ENCODE data around the gene NKPD1.

Gene NKPD1

DNA sequence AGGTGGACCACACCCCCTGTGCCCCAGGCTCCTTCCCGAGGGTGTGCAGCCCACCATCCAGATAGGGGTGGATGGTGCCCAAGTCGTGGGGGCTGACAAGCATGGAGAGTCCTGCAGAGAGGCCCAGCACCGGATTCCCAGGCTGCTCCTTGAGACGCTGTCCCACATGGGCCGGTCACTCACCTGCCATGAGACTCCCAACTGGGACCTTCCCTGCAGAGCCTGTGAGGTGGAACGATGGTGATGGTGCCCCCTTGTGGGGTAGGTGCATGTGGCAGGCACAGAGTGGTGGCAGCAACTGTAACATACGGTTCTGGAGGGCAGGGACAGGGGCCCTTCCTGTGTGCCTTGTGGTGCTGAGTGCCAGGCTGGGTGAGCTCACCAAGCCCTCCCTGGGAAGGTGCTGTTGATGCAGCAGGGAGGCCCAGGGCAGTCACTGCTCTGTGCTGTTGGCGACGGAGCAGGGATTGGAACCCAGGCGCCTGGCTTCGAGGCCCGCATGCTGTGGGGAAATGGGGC lies 34.7 kb downstream of the NKPD1 start:
- Histone ChIP-seq H3K4me3 (ENCODE audit: low read length) (no peak overlapping the region), H3K4me2 (ENCODE audit: low read depth, low read length) (no peak overlapping the region), H3F3A (ENCODE audit: insufficient read depth, low read length) (no peaks in the 10 kb centered on the region), H2AFZ (ENCODE audit: low read length) (no peak overlapping the region), H3K9me2 (replicated peaks; ENCODE audit: insufficient read depth, low read length) (no peaks in the 10 kb centered on the region), H3K4me1 (ENCODE audit: low read length) (peaks cover 14% of the 10 kb centered on the region), H3K27me3 (replicated peaks; ENCODE audit: insufficient read depth, low read length) (no peaks in the 10 kb centered on the region), H3K9ac (ENCODE audit: low read length) (no peak overlapping the region), H3K9me3 (replicated peaks; ENCODE audit: insufficient read depth, low read length) (no peaks in the 10 kb centered on the region), H3K27ac (ENCODE audit: low read length) (no peak overlapping the region), H3K79me2 (ENCODE audit: low read length) (peaks cover 96% of the 10 kb centered on the region), H3K36me3 (replicated peaks; ENCODE audit: insufficient read depth, low read length) (no peaks in the 10 kb centered on the region), H4K20me1 (ENCODE audit: insufficient read depth, low read length) (no peaks in the 10 kb centered on the region)
- peak; percentile 52 for DNase-seq
- TF ChIP-seq EZH2 (optimal IDR thresholded peaks at IDR 0.05; ENCODE audit: low read depth, low read length): no peak
- TF ChIP-seq, protein P1, sequence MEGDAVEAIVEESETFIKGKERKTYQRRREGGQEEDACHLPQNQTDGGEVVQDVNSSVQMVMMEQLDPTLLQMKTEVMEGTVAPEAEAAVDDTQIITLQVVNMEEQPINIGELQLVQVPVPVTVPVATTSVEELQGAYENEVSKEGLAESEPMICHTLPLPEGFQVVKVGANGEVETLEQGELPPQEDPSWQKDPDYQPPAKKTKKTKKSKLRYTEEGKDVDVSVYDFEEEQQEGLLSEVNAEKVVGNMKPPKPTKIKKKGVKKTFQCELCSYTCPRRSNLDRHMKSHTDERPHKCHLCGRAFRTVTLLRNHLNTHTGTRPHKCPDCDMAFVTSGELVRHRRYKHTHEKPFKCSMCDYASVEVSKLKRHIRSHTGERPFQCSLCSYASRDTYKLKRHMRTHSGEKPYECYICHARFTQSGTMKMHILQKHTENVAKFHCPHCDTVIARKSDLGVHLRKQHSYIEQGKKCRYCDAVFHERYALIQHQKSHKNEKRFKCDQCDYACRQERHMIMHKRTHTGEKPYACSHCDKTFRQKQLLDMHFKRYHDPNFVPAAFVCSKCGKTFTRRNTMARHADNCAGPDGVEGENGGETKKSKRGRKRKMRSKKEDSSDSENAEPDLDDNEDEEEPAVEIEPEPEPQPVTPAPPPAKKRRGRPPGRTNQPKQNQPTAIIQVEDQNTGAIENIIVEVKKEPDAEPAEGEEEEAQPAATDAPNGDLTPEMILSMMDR (IDR thresholded peaks at IDR 0.05; ENCODE audit: low read length): peak; percentile 91

- peaks cover 7% of the 10 kb centered on the region for H3K4me1 ChIP-seq (ENCODE audit: low read length)
- peaks cover 96% of the 10 kb centered on the region for H3K79me2 ChIP-seq (ENCODE audit: low read length)
- H3K27ac ChIP-seq (ENCODE audit: low read length): no peak overlapping the region
- TF ChIP-seq EZH2 (optimal IDR thresholded peaks at IDR 0.05; ENCODE audit: low read depth, low read length) (no peak), EZH2phosphoT487 (IDR thresholded peaks at IDR 0.05; ENCODE audit: low read length) (no peak)
- TF ChIP-seq, protein P1 (IDR thresholded peaks at IDR 0.05; ENCODE audit: low read length): no peak
- no peaks in the 10 kb centered on the region for H4K20me1 ChIP-seq (ENCODE audit: insufficient read depth, low read length)
- no peaks in the 10 kb centered on the region for H3K9me2 ChIP-seq (replicated peaks; ENCODE audit: insufficient read depth, low read length)
- no peak overlapping the region for H2AFZ ChIP-seq (ENCODE audit: low read length)
- no peak for DNase-seq
- H3K4me3 ChIP-seq (ENCODE audit: low read length): no peak overlapping the region
- no peaks in the 10 kb centered on the region for H3K36me3 ChIP-seq (replicated peaks; ENCODE audit: insufficient read depth, low read length)
- no peak overlapping the region for H3K4me2 ChIP-seq (ENCODE audit: low read depth, low read length)
- no peaks in the 10 kb centered on the region for H3K27me3 ChIP-seq (replicated peaks; ENCODE audit: insufficient read depth, low read length)
- no peaks in the 10 kb centered on the region for H3F3A ChIP-seq (ENCODE audit: insufficient read depth, low read length)
- no peaks in the 10 kb centered on the region for H3K9me3 ChIP-seq (replicated peaks; ENCODE audit: insufficient read depth, low read length)
- H3K9ac ChIP-seq (ENCODE audit: low read length): no peak overlapping the region
These were observed 35.4 kb downstream of the NKPD1 start for GRCh38 chr19:45125360-45125759.

DNA sequence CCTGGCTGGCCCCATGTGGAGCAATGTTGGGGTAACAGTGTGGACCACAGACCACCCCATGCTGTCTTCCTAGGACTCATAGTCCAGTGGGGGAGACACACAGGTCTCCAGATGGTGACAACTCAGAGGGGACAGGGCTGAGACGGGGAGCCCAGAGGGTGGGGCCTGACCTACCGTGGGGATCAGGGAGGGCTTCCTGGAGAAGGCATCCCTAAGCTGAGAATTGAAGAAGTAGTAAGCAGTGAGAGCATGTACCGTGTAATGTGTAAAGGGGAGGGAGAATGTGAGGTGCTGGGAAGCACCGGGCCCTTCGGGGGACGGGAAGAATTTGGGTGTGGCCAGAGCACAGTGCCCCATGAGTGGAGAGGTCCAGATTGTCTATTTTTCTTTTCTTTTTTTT lies 36.8 kb downstream of the NKPD1 start:
- no peak overlapping the region for H2AFZ ChIP-seq (ENCODE audit: low read length)
- peaks cover 7% of the 10 kb centered on the region for H3F3A ChIP-seq (ENCODE audit: insufficient read depth, low read length)
- no peaks in the 10 kb centered on the region for H3K9me3 ChIP-seq (replicated peaks; ENCODE audit: insufficient read depth, low read length)
- H3K9me2 ChIP-seq (replicated peaks; ENCODE audit: insufficient read depth, low read length): no peaks in the 10 kb centered on the region
- H3K9ac ChIP-seq (ENCODE audit: low read length): no peak overlapping the region
- TF ChIP-seq, protein P1 (IDR thresholded peaks at IDR 0.05; ENCODE audit: low read length): no peak
- TF ChIP-seq EZH2 (optimal IDR thresholded peaks at IDR 0.05; ENCODE audit: low read depth, low read length): no peak
- TF ChIP-seq EZH2phosphoT487 (IDR thresholded peaks at IDR 0.05; ENCODE audit: low read length): no peak
- H3K27ac ChIP-seq (ENCODE audit: low read length): no peak overlapping the region
- H3K36me3 ChIP-seq (replicated peaks; ENCODE audit: insufficient read depth, low read length): no peaks in the 10 kb centered on the region
- H4K20me1 ChIP-seq (ENCODE audit: insufficient read depth, low read length): no peaks in the 10 kb centered on the region
- peaks cover 13% of the 10 kb centered on the region for H3K4me1 ChIP-seq (ENCODE audit: low read length)
- H3K4me3 ChIP-seq (ENCODE audit: low read length): no peak overlapping the region
- no peaks in the 10 kb centered on the region for H3K27me3 ChIP-seq (replicated peaks; ENCODE audit: insufficient read depth, low read length)
- no peak overlapping the region for H3K4me2 ChIP-seq (ENCODE audit: low read depth, low read length)
- no peak for DNase-seq
- peaks cover 95% of the 10 kb centered on the region for H3K79me2 ChIP-seq (ENCODE audit: low read length)

Measured in MM.1S (cell line).